Sigmoid colon (tissue), 3 donors: ENCODE results near the gene NRG2.

Source experiments
- CTCF ChIP-seq, 4 experiments: fragments of 450-650 bp in 3 of 4; fragments of 200-600 bp in 1 of 4; IDR thresholded peaks; one replicate each; pipeline ENCODE4 v1.5.1; 2016 to 2019; ENCODE audit warnings: antibody characterized with exemption in 4 of 4, mild to moderate bottlenecking in 3 of 4, moderate library complexity in 2 of 4
- POLR2A ChIP-seq, 2 donors: fragments of 450-650 bp; IDR thresholded peaks; one replicate each; pipeline ENCODE4 v1.6.1; 2016; ENCODE audit warnings: antibody characterized with exemption in 2 of 2, mild to moderate bottlenecking in 2 of 2, moderate library complexity in 2 of 2

GRCh38 chr5:139966856-139967255 is 76.2 kb downstream of the NRG2 start:
- TF ChIP-seq CTCF (IDR thresholded peaks at IDR 0.05) (no peak), POLR2A (IDR thresholded peaks at IDR 0.05) (no peak)
